Measurements from ENCODE around the gene DEFB129.

- TF ChIP-seq EZH2 (IDR thresholded peaks at IDR 0.05; ENCODE audit: low read length), result no peak
- no peak for TF ChIP-seq CTCF (optimal IDR thresholded peaks at IDR 0.05 in 1 of 3, IDR thresholded peaks at IDR 0.05 in 1 of 3, conservative IDR thresholded peaks at IDR 0.05 in 1 of 3; ENCODE audit: extremely low read depth in 1 of 3, insufficient read depth in 2 of 3, low read length in 3 of 3)
Measured at GRCh38 chr20:271069-271468, 44.0 kb downstream of the DEFB129 start.
